Measurements from ENCODE around the gene URAD.

The URAD gene

DNA sequence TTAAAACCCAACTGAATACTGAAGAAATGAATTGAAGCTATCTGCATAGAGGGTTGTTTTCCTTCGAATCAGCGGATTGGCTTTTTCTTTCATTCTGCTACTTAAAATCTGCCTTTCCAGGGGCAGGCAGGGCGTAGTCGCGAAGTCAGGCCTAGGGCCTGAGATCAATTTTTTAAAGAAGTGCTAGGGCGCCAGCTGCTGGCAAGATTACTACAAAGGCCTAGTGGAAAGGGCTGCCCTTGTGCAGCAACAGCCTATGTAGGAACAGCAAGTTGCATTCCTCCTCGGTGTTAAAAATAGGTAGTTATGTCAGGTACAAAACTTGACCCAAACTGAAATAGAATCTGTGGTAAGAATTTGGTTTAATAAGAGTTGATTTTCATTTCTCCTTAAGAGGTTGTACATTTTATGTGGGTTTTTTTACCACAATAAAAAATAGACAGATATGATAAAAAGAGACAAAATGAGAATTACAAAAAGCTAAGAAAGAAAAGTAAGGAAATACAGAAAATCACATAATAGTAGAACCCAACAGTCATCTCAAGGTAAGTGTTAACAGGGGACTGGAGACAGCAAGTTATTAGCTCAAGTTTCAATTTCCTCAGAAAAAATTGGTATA lies 9.5 kb upstream of the URAD start:
- DNase-seq: peak; percentile 71

DNA sequence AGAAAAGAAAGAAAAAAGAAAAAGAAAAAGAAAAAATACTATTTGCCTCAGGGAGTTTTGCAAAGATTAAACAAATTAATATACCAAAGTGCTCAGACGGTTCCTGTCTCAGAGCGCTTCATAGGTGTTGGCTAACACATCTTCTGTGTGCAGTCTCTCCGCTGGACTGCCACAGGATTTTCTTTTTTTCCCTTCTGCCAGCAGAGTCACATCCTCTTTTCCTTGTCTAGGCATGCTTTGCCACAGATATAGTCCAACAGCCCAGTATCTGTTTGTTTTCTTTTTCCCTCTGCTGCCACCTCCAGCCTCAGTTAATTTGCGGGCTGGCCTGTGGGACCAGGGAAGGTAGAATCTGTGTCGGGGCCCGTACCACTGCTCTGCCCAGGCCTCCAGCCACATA lies 3.4 kb upstream of the URAD start:
- no peak for DNase-seq

DNA sequence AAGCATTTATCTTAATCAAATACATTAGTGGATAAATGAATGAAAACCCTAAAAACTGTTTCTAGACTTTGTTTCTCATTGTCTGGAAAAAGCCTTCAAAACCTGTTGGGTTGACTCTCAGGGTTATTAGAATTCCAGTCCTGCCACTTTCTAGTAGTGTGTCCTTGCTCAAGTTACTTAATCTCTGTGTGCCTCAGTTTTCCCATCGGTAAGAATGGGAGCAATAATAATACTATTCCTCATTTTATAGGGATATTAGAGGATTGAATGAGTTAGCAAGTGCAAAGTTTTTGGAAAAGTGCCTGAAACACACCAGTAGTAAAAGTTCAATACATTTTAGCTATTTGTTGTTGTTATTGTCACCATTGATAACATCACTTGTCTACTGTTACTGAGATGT lies 2.9 kb downstream of the URAD start:
- DNase-seq: no peak

DNA sequence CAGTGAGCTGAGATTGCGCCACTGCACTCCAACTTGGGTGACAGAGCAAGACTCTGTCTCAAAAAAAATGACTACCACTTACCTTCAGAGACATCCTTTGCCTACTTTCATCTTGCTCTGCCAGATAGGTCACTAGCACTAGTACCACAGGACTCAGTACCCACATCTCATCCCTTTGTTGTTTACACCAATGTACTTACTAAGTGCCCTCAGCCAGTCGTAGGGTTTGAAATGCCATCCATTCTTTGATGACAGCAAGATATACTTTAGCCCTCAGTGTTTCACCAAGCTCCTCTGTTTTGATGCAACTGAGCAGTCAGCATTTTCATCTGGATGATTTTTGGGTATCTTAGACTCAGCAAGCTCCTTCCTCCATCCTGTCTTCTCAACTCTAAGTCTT lies 6.1 kb downstream of the URAD start:
- no peak for DNase-seq

DNA sequence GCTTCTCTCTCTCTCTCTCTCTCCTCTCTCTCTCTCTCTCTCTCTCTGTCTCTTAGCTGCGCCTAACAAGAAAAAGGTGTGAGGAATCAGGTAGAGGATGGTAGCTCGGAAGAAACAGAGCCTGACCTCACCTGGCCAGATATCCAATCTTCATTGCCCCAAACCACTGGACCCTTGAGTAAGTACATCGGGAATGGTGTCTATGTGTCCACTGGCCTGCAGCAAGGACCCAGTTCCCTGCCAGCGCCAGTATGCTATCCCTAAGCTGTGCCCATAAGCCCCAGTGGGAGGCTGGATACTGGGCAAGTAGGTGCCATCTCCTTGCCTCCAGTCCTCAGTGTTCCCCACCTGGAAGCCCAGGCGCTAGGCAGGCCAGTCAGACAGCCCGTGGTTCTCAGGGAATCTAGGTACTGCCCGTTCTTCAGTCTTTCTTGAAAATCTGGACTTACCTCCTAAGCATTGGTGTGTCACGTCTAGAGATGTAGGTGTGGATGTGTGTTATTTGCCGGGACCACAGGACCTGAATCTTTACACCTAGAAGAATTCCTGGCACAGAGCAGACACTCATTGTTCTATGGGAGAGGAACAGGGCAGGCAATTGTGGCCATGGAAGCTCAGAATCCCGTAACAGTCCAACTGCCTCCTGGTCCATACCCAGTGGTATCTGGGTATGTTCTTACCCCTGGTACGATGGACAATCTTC lies 7.3 kb downstream of the URAD start:
- DNase-seq: no peak

DNA sequence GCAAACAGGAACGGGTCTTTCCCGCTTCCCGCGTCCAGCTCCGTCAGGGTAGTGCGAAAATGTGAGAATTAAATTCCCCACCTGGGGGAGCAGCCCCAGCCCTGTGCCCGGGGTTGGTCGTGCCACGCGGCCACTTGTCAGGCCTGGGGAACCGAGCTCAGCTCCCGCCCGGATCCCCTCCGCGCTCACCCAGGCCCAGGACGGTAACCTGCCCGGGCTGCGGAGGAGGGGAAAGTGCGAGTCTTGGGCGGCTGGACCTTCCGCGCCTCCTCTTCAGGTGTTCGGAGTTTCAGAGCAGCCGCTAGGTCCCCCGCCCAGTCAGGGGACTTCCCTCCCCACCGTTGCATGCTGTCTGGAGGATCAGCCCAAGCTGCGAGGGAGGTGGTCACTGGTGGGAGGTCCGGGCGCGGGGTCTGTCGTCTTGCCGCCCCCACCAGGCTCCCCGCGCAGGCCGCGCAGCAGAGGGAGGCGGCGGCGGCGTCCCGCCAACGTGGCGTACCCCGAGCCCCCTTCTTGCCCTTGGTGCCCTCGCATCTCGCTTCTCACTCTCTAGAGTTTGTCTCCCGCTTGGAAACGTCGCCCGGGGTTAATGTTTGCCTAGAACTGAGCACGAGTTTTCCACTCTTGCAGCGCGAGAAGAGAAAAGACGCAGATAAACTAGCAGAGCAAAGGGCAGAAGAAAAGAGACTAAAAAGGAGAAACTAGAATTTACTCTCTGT lies 8.1 kb downstream of the URAD start:
- no peak for DNase-seq

DNA sequence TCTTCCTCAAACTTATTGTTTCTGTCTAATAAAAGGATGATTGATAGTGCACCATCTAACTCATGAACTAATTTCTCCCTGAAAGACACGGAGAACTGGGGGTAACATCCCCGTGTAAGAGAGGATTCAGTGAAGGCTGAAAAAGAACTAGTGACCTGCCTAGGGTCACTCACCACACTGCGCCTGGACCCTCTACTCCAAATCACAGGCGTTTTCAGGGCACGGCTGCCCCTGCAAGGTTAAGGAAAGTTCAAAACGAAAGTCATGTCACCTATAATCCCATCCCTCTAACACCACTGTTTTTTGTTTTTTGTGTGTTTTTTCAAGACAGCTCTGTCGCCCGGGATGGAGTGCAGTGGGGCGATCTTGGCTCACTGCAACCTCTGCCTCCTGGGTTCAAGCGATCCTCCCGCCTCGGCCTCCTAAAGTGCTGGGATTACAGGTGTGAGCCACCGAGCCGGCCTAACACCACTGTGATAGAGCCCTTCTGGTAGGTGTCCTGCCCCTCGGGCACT lies 8.7 kb downstream of the URAD start:
- no peak for DNase-seq

DNA sequence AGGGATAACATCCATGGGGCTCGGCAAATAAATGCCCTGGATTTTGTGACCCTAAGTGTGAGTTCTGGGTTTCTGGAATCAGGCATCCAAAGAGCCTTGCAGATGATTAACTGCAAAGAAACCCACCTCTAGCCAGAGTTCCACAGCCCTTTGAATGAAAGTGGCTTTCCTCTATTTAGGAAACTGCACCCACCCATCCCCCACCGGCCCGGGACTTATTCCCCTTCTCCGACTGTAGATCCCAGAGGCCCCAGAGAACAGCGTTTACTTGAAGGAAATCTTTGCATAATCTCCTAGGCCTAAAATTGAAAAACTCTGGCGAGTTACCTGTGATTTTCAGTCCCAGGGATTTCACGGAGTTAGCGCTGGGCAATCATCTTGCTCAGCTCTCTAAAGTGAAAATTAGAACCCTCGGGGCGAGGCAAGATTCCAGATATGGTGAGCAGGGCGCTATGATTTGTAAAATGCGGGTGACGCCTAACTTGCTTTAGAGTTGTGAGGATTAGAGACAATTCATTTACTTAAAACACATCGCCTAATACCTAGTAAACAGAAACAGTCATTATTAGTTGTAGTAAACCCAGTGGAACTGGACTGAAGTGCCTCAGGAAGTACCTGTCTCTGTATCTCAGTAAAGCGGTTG lies 9.4 kb downstream of the URAD start:
- DNase-seq: no peak

DNA sequence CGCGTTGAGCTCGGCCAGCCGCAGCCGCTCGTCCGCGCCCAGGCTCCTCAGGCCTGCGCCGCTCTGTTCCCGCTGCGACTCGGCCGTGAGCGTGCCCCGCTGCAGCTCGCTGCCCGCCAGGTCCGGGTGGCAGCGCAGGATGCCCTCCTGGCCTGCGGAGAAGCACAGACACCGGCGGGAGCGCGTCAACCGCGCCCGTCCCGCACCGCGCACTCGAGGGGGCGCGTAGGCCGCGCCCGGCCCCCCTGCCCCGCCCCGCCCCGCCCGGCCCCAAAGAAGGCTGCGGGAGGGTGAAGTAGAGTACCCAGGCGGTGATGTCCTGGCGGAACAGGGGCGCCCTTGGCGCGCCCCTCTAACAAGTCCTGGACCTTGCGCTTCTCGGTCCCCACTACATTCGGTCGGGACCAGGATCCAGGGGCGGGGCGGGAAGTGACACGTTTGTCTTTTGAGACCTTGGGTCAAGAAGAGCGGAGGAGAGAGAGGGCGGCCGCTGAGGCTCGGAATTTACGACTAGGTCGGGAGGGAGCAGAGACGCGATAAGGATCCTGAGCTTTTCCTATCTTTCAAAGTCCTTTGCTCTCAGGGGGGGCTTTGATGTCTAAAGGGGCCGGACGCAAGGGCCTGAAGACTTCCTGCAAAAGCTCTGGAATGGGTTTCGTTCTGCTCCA lies 10.1 kb downstream of the URAD start:
- DNase-seq: no peak

DNA sequence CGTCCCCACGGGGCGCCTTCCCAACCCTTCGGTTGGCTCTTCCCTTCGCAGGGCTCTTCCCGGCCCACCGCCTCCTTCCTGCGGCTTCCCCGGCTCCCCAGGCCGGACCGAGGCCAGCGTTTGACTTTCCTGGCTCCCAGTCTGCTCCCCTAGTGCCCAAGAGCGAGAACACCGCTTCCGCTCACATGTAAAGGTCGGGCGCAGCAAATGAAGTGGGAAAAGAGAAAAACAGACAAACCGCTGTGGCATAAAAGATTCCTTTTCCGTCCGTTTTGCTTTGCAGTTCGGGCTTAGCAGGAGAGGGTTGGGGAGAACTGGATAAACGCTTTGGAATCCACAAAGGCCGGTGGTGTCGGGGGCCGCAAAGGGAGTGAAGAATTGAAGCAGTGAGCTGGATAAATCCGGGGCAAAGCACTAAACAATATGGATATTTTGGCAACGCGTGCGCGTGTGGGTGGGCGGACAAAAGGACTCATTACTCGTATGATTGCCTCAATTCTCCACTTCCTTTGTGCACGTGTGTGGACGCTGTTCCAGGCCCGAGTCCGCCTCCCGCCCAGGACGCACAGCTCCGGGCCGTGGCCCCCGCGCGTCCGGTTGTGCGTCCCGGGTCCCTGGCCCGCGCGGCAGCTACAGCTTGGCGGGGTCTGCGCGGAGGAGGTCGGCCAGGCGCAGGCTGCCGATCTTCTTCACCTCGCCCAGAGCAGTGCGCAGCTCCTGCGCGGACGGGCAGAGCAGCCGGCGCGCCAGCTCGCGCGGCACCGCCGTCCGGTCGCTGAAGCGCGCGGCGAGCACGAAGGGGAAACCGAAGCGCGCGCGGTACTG lies 10.8 kb downstream of the URAD start:
- no peak for DNase-seq

DNA sequence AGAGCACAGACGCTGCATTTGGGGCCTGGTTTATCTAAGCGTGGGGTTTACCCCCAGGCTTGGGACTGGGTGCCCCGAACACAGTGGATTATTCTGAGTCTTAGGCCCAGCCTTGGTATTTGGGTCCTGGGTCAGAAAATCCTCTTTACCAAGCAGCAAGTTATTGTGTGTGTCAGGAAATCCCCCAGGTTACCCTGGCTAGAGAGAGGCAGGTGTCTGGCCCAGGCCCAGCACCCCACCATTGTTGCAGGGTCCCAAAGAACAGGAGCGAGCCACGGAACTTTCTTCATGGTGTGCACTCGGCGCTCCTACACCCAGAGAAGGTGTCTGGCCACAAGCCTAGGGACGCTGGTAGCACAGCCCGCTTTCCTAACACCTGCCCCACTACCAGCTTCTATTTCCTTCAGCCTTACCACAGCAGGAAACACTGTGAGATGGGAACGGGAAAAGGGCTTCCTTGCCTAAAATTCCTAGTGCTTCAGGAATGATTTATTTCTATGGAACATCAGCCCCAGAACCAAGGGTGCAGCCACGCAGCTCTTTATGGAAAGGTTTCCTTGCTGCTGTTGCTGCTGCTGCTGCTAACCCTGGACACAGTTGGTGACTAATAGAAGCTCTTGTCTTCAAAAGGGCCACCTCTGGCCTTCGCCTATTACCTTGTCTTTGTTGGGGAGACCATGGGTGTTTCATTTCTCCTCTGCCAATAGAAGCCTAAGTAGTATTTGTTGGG lies 12.0 kb downstream of the URAD start:
- no peak for DNase-seq

DNA sequence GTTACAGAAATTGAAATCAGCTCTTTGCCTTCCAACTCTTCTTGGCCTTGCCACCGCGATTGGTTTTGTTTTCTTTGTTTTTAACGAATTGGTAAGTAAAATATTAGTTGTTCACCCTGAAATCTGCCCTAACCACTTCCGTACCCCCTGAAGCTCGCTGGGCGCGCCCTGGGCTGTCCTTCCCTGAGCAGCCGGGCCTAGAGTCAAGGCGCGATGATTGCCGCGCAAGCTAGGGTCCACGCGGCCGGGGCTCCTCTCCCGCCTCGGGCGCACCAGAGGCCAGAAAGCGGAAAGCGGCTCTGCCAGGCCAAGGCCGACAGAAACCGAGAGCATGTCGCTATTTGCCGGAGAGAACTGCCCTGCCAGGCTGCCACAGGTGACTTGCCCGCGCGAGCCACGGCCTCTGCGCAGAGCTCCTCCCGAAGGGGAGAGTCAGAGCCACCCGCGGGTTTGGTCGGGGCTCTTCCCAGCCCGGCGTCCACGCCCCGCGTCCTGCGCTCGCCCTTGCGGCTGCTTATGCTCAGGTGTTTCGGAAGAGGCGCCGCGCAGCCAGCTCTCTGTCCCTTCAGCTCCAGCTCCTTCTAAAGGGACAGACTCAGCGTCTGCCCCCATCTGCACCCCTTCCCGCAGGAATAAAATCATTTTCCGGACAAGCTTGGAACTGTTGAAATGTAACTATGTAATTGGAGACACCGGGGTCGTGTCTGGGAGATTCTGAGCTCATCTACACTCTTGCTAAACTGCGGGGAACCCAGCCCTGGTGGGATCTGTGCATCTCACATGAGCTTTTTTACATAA lies 12.7 kb downstream of the URAD start:
- no peak for DNase-seq

DNA sequence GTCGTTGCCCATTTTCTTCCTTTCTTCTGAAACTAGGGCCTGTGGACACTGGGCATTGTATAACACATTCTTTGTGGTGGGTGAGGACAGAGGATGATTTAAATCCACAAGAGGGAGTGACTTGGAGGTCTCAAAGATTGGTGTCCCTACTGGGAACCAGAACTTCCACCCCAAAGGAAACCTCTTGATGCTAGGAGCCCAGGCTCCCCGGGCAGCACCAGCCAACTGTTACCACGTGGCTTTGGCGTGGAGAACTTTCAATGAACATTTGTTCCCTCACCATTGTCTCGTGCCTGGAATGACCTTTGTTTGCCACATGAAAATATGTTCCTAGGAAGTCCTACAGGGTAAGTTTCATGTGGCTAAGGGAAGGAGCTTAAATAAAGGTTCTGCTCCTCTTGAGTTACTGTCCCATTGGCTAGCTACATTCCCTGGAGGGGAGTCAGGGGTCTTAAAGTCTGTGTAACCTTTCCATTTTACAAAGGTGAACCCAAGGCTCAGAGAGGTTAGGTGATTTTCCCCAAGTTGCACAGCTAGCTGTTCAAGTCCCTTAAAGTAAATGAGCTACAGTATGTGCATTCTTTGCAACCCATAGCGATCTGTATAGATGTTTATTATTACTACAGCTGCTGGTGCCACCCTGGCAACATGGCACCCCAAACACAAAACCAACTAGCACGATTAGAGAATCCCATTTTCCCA lies 14.4 kb downstream of the URAD start:
- no peak for DNase-seq

DNA sequence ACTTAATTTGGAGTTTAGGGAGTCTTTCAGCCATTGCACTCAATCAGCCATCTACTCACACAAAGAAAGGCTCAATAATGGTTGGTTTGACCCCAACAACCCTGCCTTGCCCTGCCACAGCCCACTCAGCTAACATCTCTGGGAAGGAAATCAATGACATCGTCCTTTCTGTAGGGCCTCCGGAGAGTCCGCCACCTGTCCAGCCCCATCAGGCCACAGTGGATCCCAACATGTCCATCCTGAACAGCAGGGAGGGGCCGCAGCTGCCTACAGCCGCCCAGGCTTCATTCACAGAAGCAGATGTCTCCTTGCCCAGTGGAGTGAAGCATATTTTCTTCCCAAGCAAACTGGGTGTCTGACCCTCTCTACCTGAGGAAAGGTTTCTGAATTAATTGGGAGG lies 15.2 kb downstream of the URAD start:
- DNase-seq: no peak

DNA sequence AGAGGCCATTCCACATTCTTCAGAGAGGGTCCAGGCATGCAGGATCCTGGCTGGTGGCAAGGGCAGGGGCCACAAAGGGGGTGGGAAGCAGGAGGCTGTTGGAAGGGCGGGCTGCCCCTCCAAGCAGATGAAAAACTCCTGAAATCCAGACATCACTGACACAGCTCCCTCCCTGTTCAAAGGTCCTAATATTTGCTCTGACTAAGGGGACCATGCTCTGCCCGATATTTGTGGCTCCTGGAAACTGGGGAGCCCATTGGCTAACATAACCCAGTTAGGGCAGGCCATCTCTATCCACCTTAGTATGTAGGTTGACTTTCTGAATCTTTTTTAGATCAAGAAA lies 16.0 kb downstream of the URAD start:
- no peak for DNase-seq

DNA sequence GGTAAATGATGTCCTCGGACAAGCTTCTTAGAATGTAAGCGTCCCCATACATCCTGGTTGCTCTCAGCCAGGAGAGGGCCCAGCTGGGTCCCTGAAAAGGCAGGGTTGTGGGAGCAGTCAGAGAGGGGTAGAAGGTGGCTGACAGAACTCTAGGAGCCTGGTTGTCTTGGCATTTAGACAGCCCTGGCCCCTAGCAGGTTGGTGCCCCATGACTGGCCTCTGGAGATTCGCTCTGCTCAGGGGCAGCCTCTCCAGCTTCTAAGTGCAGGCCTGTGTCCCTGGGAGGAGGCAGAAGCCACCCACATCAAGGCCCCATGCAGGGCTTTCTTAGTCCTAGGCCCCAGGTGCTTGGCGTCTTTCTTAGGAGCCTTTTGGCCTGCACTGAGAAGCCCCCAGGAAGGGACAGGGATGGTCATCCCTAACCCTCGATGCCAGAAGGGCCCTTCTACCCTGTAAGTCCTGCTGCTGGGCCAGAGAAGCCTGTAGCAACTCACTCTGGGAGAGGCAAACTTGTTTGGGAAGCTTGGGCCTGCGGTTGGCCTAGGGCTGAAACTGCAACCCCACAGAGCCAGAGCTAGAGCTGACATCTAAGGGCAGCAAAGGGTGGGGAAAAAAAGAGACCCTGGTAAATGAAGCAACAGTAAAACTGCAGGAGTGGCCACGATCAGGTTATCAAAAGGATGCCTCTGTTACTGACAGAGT lies 16.6 kb downstream of the URAD start:
- no peak for DNase-seq

DNA sequence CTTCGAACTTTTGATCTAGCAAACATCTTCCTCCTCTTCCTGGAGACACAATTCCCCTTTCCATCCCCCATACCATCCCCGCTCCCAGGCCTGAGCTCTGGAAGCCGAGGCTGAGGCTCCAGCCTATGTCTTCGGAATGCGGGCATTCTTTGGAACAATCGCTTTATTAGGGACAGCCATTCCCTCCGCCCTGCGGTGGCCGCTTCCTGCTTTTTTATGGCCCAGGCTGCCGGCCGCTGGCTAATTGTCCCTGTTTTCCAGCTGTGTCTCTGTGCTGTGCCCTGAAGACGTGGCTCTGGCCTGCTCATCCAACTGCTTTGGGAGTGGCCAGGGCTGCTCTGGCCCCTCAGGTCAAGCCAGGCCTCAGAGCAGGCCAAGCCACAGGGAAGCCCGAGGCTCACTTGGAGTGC lies 17.3 kb downstream of the URAD start:
- no peak for DNase-seq

DNA sequence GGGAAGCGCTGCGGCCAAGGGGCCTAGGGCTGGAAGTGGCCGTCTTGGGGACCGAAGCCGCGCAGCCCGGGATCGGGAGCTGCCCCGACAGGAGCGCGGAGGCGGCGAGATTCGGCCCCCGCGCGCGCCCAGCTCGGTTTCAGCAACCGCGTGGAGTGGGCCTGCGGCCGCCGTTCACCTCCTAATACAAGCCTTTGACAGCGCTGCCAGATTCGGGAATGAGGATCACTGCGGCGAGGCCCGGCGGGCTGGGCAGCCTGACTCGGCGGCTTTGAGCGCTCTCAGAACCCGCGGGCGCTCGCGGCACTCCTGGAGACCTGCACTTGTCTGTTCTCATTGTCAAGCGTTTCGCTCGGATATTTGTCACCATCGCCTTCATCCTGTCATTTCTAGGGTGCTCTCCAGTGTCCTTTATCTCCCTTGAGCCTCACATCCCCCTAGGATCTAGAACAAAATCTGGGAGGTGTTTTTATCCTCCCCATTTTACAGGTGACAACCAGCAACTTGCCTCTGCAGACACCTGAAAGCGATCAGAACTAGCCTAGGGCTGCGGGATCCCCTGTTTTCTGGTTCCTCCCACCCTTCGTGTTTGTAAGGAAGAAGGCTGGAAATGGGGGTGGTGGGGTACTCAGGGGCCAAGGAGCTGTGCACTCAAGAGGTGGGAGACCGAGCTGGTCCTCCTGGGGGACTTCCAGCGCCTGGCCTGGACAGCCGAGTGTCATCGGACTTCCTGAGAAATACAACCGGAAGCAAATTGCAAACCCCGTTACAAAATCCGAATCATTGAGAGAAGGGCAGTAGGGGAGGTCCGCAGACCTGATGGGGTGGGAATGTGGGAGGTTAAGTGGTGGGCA lies 17.9 kb downstream of the URAD start:
- DNase-seq: no peak
